ENCODE results near the gene ELK4.

- TF ChIP-seq CTCF (IDR thresholded peaks at IDR 0.05) (no peak), POLR2AphosphoS5 (IDR thresholded peaks at IDR 0.05) (no peak), EP300 (IDR thresholded peaks at IDR 0.05) (no peak), POLR2A (IDR thresholded peaks at IDR 0.05) (no peak)
Observed at GRCh38 chr1:205661429-205662134, 29.8 kb upstream of the ELK4 start.
